Activated T-helper 17 cell treated with anti-CD3 and anti-CD28 coated beads, Interleukin-2, amount 50 U/mL, for 72 hours (primary cell): ENCODE results near the gene WBP4. TPM values are rescaled to one million over a fixed set of nuclear protein-coding genes. Genes with fewer than 3 reads are reported as not detected.
A peak's percentile ranks its signal among the peaks of the same experiment; 100 is the strongest.
"Not testable (repeated sequence)": the region's sequence is repeated elsewhere in the genome, so short reads cannot be mapped to it uniquely, and the experiment has no call there.

Experiments used
- ATAC-seq: fragments of 150-1000 bp; cut with Tn5 transposase; replicated peaks from 2 replicates; pipeline ENCODE4 v1.10.0; 2021; ENCODE audit warnings: mild to moderate bottlenecking, moderate library complexity
- H3K27ac Mint-ChIP-seq: one replicate; pipeline ENCODE4 v1.8.0; 2022; ENCODE audit warnings: mixed read lengths
- H3K27me3 Mint-ChIP-seq: one replicate; pipeline ENCODE4 v1.8.0; 2022; ENCODE audit warnings: mixed read lengths
- H3K36me3 Mint-ChIP-seq: one replicate; pipeline ENCODE4 v1.8.0; 2022; ENCODE audit warnings: low read depth, mild to moderate bottlenecking, mixed read lengths
- H3K4me1 Mint-ChIP-seq: one replicate; pipeline ENCODE4 v1.8.0; 2022; ENCODE audit warnings: mixed read lengths
- H3K4me3 Mint-ChIP-seq: one replicate; pipeline ENCODE4 v1.8.0; 2022; ENCODE audit warnings: mild to moderate bottlenecking, mixed read lengths
- H3K9me3 Mint-ChIP-seq: one replicate; pipeline ENCODE4 v1.8.0; 2022; ENCODE audit warnings: mixed read lengths
- total RNA-seq, 2 donors: library from RNA; stranded (reverse); gene quantifications; one replicate each; pipeline ENCODE4 v1.2.3, GENCODE V29; 2022

WBP4 gene
- total RNA-seq, 2 donors from 2014 or later = 9.7 to 10.6 TPM

DNA sequence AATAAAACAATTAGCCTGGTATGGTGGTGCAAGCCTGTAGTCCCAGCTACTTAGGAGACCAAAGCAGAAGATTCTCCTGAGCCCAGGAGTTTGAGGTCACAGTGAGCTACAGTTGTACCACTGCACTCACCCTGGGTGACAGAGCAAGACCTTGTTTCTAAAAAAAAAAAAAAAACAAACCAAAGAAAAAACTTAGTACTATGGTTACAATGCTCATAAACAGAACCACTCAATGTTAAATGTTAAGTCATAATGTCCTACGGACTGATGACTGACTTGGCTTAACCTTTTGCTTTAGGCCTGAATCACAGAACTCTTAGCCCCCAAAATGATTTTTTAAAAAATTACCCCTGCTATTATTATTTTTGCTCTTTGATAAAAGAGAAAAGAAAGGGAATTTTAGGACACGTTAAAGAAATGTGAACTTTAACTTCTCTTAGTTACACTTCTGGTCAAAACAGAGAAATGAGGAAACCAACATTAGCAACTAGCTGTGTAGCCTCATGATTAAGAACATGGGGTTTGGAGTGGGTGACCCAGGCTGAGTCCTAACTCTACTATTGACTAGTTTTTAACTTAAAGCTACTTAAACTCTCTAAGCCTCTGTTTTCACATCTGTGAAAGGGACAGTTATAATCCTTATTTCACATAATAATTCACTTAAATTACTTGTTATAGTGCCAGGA is 28.5 kb upstream of the WBP4 start:
- no peaks in the 10 kb centered on the region for H3K36me3 Mint-ChIP-seq
- no peak overlapping the region for H3K4me3 Mint-ChIP-seq
- no peak overlapping the region for H3K27ac Mint-ChIP-seq
- H3K9me3 Mint-ChIP-seq = no peaks in the 10 kb centered on the region
- no peaks in the 10 kb centered on the region for H3K27me3 Mint-ChIP-seq
- ATAC-seq = peak; percentile 64
- peaks cover 15% of the 10 kb centered on the region for H3K4me1 Mint-ChIP-seq

DNA sequence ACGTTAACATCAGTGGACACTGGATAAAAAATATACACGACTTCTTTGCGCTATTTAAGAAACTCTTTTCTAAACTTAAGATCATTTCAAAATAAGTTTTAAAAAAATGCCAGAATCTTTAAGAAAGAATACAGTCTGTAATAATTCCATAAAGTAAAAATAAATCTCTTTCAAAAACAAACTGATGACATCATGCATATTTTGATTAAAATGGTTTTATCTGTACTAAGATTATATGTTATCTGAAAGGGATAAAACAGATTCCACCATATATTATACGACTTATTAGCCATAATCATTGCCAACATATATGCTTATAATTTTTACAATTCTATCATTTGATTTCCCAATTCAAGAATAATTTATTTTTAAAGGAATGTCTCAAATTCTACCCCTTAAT is 26.9 kb upstream of the WBP4 start:
- Mint-ChIP-seq H3K4me3 (no peak overlapping the region), H3K27ac (no peak overlapping the region), H3K36me3 (no peaks in the 10 kb centered on the region), H3K4me1 (peaks cover 15% of the 10 kb centered on the region), H3K9me3 (no peaks in the 10 kb centered on the region), H3K27me3 (no peaks in the 10 kb centered on the region)
- ATAC-seq = no peak

DNA sequence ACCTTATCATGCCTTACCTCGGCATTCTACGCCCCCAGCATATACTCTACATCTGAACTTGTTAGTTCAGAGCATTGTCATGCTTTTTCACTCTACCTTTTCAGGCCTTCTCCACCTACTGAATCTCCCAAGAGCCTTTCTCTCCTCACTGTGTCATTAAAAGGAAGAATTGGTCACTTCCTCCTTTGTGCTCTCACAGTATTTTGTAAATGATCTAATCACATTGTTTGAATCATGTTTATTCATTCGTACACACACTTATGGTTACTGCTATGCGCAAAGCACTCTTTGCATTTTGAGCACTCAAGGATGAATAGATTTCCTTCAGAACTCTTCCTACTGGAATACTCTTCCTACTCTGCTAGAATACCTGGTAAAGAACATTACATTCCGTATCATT is 26.4 kb upstream of the WBP4 start:
- H3K4me1 Mint-ChIP-seq = peaks cover 10% of the 10 kb centered on the region
- no peak overlapping the region for H3K4me3 Mint-ChIP-seq
- H3K27me3 Mint-ChIP-seq = no peaks in the 10 kb centered on the region
- H3K9me3 Mint-ChIP-seq = no peaks in the 10 kb centered on the region
- no peak overlapping the region for H3K27ac Mint-ChIP-seq
- no peaks in the 10 kb centered on the region for H3K36me3 Mint-ChIP-seq
- ATAC-seq = peak; percentile 72

DNA sequence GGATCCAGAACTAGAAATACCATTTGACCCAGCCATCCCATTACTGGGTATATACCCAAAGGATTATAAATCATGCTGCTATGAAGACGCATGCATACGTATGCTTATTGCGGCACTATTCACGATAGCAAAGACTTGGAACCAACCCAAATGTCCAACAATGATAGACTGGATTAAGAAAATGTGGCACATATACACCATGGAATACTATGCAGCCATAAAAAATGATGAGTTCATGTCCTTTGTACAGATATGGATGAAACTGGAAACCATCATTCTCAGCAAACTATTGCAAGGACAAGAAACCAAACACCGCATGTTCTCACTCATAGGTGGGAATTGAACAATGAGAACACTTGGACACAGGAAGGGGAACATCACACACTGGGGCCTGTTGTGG is 24.8 kb upstream of the WBP4 start:
- not testable (repeated sequence) for ATAC-seq, H3K4me1 Mint-ChIP-seq, H3K4me3 Mint-ChIP-seq, H3K27me3 Mint-ChIP-seq, H3K36me3 Mint-ChIP-seq, H3K27ac Mint-ChIP-seq, H3K9me3 Mint-ChIP-seq

DNA sequence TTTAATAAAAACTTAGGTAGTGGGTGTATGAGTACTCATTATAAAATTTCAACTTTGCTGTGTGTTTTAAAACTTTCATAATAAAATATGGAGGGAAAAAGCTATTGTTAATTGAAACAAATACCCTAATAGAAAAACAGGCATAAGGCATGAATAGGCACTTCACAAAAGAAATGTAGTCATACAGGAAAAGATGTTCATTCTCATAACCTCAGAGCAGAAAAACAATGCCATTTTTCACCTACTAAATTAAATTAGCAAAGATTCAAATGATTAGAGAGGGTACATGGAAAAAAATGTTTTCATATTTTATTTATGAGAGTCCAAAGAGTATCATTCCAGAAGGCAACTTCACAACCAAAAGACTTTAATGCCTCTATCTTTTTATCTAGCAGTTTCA is 21.6 kb upstream of the WBP4 start:
- Mint-ChIP-seq H3K4me3 (no peak overlapping the region), H3K27ac (no peak overlapping the region), H3K4me1 (peaks cover 4% of the 10 kb centered on the region), H3K36me3 (no peaks in the 10 kb centered on the region), H3K27me3 (no peaks in the 10 kb centered on the region), H3K9me3 (no peaks in the 10 kb centered on the region)
- no peak for ATAC-seq

DNA sequence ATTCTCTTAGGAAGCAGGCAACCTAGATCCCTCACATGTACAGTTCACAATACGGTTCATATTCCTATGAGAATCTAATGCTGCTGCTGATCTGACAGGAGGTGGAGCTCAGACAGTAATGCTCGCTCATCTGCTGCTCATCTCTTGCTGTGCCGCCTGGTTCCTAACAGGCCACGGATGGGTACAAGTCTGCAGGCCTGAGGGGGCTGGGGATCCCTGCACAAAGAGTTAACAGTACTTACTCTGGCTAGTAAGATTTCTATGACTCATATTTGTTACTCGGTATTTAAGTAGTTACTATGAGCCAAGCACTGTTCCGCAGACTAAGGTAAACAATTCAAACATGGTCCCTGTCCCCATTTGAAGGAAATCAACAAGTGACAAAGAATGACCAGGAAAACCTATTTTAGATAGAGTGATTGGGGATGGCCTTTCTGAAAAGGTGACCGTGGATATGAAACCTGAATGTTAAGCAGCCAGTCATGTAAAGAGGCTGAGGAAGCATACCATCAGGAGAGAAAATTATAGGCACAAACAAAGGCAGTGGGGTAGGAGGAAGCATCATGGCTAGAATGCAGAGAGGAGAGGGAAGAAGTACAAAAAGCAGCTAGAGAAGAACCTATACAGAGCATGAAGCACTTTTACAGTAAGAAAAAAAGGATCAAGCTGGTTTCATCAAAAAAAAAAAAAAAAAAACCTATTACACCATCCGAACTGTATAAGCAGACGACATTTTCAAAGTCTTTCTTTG is 20.6 kb upstream of the WBP4 start:
- no peak for ATAC-seq
- Mint-ChIP-seq H3K4me3 (no peak overlapping the region), H3K27ac (no peak overlapping the region), H3K9me3 (no peaks in the 10 kb centered on the region), H3K36me3 (no peaks in the 10 kb centered on the region), H3K27me3 (no peaks in the 10 kb centered on the region), H3K4me1 (no peaks in the 10 kb centered on the region)

DNA sequence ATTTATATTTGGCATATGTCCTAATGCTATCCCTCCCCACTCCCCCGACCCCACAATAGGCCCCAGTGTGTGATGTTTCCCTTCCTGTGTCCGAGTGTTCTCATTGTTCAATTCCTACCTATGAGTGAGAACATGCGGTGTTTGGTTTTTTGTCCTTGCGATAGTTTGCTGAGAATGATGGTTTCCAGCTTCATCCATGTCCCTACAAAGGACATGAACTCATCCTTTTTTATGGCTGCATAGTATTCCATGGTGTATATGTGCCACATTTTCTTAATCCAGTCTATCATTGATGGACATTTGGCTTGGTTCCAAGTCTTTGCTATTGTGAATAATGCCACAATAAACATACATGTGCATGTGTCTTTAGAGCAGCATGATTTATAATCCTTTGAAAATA is 18.9 kb upstream of the WBP4 start:
- not testable (repeated sequence) for H3K27me3 Mint-ChIP-seq, H3K36me3 Mint-ChIP-seq, ATAC-seq, H3K9me3 Mint-ChIP-seq, H3K4me3 Mint-ChIP-seq, H3K4me1 Mint-ChIP-seq, H3K27ac Mint-ChIP-seq

DNA sequence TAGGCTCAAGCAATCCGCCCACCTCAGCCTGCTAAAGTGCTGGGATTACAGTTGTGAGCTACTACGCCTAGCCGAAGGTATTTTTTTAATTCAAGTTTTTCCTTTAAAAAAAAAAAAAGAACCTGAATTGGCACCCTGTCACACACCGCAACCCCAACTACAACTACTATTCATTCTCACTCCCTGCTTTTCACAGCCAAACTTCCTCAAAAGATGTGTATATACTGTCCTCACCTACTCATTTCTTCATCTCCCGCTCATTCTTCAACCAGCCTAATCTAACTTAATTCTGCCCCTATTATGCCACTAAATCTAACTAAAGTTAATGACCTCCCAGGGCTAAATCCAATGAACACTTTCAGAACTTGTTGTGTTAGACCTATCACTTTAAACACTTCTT is 12.7 kb upstream of the WBP4 start:
- Mint-ChIP-seq H3K36me3 (no peaks in the 10 kb centered on the region), H3K4me1 (peaks cover 10% of the 10 kb centered on the region), H3K9me3 (no peaks in the 10 kb centered on the region), H3K4me3 (no peak overlapping the region), H3K27ac (no peak overlapping the region), H3K27me3 (no peaks in the 10 kb centered on the region)
- no peak for ATAC-seq

DNA sequence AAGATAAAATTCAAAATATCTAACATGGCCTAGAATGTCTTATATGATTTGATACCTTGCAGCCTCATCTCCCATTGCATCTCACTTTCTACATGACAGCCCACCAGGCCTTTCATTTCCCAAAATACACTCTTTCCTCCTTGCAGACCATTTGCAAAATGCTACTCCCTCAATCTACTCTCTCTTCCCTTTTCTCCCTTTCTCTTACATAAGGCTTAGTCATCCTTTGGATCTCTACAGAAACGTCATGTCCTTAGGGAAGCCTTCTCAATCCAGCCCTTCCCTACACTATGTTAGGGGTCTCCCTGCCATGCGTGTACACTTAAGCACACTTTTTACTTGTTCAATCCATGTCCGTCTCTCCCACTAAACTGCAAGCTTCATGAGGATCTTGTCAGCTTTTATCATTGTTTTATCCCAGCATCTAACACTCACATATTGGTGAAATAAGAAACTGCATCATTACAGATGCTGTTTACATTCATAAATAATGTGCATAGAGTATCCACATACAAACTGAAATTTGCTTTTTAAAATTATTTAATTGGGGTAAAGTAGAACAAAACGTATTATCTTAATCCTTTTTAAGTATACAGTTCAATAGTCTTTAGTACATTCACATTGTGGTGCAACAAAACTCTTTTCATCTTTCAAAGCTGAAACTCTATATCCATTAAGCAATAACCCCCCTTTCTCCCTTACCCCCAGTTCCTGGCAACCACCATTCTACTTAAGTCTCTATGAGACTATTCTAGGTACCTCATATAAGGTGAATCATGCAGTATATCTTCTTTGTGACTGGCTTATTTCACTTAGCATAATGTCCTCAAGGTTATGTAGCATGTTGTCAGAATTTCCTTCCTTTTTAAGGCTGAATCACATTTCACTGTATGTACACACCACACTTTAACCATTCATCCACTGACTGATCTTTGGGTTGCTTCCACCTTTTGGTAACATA is 11.5 kb upstream of the WBP4 start:
- Mint-ChIP-seq H3K4me3 (no peak overlapping the region), H3K36me3 (no peaks in the 10 kb centered on the region), H3K4me1 (peaks cover 14% of the 10 kb centered on the region), H3K27me3 (no peaks in the 10 kb centered on the region), H3K27ac (no peak overlapping the region), H3K9me3 (no peaks in the 10 kb centered on the region)
- ATAC-seq = peak; percentile 91

DNA sequence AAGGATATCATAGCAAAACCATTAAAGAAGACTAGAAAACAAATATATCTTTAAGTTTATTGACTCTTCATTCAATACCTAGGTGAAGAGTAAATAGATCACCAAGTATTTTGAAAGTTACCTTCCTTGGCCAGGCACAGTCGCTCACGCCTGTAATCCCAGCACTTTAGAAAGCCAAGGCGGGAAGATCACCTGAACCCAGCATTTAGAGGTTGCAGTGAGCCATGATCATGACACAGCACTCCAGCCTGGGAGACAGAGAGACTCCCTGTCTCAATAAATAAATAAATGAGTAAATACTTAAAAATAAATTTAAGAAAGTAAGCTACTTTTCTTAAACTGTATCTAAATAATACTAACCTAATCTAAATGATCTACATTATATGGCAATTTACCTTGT is 8.9 kb upstream of the WBP4 start:
- ATAC-seq = no peak
- Mint-ChIP-seq H3K36me3 (no peaks in the 10 kb centered on the region), H3K4me3 (no peak overlapping the region), H3K27me3 (no peaks in the 10 kb centered on the region), H3K9me3 (no peaks in the 10 kb centered on the region), H3K27ac (no peak overlapping the region), H3K4me1 (peaks cover 29% of the 10 kb centered on the region)

DNA sequence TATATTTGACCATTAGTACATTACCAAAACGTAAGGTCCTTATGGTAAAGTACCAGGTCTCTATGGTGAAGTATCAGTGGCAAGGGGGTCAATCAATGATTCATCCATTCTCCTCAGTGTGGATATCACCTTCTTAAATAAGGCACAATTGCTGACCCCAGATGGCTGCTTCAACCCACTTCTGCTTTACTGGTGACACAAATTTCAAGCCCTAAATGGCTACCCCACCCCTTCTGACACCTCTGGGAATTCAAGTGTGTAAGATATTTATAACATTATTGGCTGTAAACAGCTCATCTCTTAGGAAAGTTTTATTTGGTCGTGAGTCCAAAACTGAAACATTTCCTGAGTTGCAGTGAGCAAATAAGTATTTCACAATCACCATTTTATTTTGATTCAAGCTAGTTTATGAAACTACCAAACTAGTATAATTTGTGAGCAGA is 7.9 kb upstream of the WBP4 start:
- Mint-ChIP-seq H3K27ac (no peak overlapping the region), H3K27me3 (no peaks in the 10 kb centered on the region), H3K4me3 (no peak overlapping the region), H3K9me3 (no peaks in the 10 kb centered on the region), H3K36me3 (no peaks in the 10 kb centered on the region), H3K4me1 (peaks cover 33% of the 10 kb centered on the region)
- no peak for ATAC-seq

DNA sequence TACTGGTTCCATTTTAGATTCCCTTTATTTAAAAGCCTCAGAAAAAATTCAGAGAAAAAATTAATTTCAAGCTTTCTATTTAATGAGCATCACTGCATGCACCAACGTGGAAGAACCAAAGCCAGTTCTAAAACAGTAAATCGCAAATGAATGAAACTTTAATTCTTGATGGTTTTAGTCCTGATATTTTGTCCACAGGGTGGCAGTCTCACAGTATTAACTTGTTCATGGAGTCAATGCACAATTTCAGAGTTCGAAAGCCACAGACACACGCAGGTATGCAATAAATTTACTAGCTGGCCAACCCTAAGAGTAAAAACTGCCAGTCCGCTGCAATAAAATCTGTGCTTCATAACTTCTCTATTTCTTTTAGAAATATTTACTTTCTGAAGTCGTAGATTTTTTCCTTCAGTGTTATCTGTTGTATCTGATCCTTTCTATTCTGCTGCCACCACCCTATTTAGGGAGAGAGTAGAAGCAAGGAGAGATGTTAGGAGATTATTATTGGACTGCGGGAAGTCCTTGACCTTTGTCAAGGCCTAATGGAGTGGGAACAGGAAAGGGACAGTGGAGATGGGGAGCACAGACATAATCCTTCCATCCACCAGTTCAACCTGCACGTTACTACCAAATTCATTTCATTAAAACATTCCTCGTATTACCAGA is 7.0 kb upstream of the WBP4 start:
- H3K27me3 Mint-ChIP-seq = no peaks in the 10 kb centered on the region
- H3K36me3 Mint-ChIP-seq = no peaks in the 10 kb centered on the region
- H3K4me3 Mint-ChIP-seq = peak overlapping the region; percentile 30
- no peaks in the 10 kb centered on the region for H3K9me3 Mint-ChIP-seq
- H3K4me1 Mint-ChIP-seq = peaks cover 29% of the 10 kb centered on the region
- peak; percentile 54 for ATAC-seq
- H3K27ac Mint-ChIP-seq = no peak overlapping the region

DNA sequence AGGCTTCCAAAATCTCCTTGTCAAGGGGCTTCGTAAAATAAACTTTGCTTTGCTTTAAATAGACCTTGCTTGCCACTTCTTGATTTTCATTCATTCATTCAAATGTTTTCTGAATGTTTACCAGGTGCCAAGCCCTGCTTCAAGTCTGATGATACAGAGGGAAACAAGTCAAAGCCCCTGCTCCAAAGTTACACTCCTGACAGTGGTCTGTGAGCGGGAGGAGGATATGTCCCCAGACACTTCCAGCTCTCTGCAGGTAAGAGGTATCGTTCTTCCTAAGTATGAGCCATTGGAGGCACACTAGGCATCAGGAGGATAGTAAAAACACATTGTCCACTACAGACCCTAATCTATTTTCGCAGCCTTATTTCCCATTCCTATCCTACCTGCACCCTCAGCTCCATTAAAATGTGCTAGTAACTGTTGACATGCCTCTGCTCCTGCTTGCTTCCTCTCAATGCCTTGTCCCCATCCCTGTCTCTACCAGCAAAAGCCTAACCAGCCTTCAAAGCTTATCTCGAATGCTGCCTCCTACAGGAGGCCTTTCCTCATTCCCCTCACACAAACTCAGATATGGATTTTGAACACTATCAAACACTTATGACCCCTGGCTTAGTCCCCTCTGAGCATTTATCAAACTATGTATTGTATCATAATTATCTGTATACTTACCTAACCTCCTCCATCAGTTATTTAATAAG is 6.2 kb upstream of the WBP4 start:
- Mint-ChIP-seq H3K9me3 (no peaks in the 10 kb centered on the region), H3K4me1 (peaks cover 24% of the 10 kb centered on the region), H3K4me3 (peak overlapping the region; percentile 30), H3K27me3 (no peaks in the 10 kb centered on the region), H3K27ac (no peak overlapping the region), H3K36me3 (peaks cover 2% of the 10 kb centered on the region)
- ATAC-seq = no peak

DNA sequence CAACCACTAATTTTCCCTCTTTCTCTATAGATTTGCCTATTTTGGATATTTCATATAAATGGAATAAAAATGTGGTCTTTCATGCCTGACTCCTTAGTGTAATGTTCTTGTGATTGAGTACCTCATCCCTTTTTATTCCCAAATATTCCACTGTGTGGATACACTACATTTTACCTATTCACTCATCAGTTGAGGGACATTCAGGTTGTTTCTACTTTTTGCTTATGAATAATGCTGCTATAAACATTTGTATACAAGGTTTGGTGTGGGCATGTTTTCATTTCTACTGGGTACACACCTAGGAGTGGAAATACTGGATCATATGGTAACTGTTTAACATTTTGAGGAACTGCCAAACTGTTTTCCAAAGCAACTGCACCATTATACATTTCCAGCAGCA is 5.1 kb upstream of the WBP4 start:
- H3K4me1 Mint-ChIP-seq = peaks cover 29% of the 10 kb centered on the region
- no peak overlapping the region for H3K4me3 Mint-ChIP-seq
- no peak for ATAC-seq

More for the DNA sequence above, 5.1 kb upstream of the WBP4 start:
- H3K36me3 Mint-ChIP-seq = peaks cover 13% of the 10 kb centered on the region
- H3K9me3 Mint-ChIP-seq = no peaks in the 10 kb centered on the region
- H3K27me3 Mint-ChIP-seq = no peaks in the 10 kb centered on the region
- H3K27ac Mint-ChIP-seq = no peak overlapping the region
